ENCODE measurements around the gene MACROD1. TPM values are rescaled to one million over a fixed set of nuclear protein-coding genes. Genes with fewer than 3 reads are reported as not detected.

The MACROD1 gene
- total and polyA plus RNA-seq, 5 donors from 2014 or later, result 5.3 to 12.7 (median 6.5) TPM

DNA sequence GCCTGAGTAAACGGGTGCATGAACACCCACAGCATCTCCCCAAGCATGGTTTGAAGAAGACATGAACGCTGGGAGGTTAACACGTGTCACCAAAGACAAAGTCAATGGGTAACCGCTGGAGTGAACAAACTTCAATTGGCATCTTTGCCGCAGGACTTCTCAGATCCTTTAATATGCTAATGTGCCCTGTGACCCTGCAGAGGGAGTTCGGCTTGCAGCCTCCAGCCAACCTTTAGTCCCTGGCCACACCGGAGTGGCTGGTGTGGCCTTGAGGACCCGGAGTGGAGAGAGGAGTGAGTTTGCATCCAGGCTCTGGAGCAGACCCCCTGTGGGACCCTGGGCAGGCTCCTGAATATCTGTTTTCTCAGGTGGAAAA, 73.2 kb downstream of the MACROD1 start:
- DNase-seq, result no peak
- Histone ChIP-seq H3K36me3 (ENCODE audit: control insufficient read depth, insufficient read depth, low read length) (no peaks in the 10 kb centered on the region), H3K27ac (ENCODE audit: insufficient read depth, low read length, poor library complexity, severe bottlenecking) (no peak overlapping the region), H3K4me3 (ENCODE audit: low read depth, low read length) (no peak overlapping the region), H3K27me3 (ENCODE audit: control insufficient read depth, insufficient read depth, low read length) (no peaks in the 10 kb centered on the region), H3K9me3 (ENCODE audit: control insufficient read depth in 2 of 2, low read length in 2 of 2) (no peaks in the 10 kb centered on the region), H3K4me1 (ENCODE audit: control insufficient read depth, insufficient read depth, low read length, poor library complexity, severe bottlenecking) (no peaks in the 10 kb centered on the region)
- no peak overlapping the region for H3K27ac Mint-ChIP-seq
- H3K27me3 Mint-ChIP-seq, result no peaks in the 10 kb centered on the region
- ATAC-seq (ENCODE audit: low read depth in 2 of 2), result no peak
- H3K4me3 Mint-ChIP-seq, result no peak overlapping the region
- H3K9me3 Mint-ChIP-seq, result no peaks in the 10 kb centered on the region
- H3K4me1 Mint-ChIP-seq, result peaks cover 0 to 4% (median 0%) of the 10 kb centered on the region in 4 donors
- H3K36me3 Mint-ChIP-seq, result no peaks in the 10 kb centered on the region

DNA sequence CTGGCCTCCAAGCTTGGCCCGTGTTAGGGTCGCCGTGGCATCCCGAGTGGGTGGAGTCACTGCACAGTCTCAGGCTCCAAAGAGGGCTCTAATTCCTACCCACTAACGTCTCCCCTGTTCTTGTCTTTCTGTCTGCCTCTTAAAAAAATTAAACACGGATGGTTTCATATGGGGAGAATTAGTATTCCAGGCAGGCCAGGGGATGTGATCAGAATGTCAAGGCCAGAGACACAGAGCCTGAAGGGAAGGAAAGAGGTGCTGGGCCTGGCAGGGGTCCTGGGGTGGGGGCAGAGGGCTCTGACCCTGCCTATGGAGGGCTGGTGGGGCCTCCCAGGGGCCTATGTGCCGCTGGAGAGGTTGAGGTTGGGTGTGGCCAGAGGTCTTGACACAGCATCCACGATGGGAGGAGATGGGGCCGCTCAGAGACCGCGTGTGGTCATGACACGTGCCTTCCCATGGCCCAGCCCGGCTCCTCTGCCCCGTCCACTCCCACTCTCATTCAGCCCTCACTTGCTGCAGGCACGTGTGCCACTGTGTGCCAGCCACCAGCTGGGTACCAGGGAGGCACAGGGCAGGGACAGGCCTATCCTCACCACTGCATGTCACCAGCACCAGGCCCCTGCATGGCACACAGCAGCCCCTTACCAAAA, 73.7 kb downstream of the MACROD1 start:
- Histone ChIP-seq H3K4me3 (ENCODE audit: low read depth, low read length) (no peak overlapping the region), H3K4me1 (ENCODE audit: control insufficient read depth, insufficient read depth, low read length, poor library complexity, severe bottlenecking) (no peaks in the 10 kb centered on the region), H3K27me3 (ENCODE audit: control insufficient read depth, insufficient read depth, low read length) (no peaks in the 10 kb centered on the region), H3K36me3 (ENCODE audit: control insufficient read depth, insufficient read depth, low read length) (no peaks in the 10 kb centered on the region), H3K9me3 (ENCODE audit: control insufficient read depth in 2 of 2, low read length in 2 of 2) (no peaks in the 10 kb centered on the region), H3K27ac (ENCODE audit: insufficient read depth, low read length, poor library complexity, severe bottlenecking) (no peak overlapping the region)
- Mint-ChIP-seq H3K4me1 (peaks cover 0 to 4% (median 0%) of the 10 kb centered on the region in 4 donors), H3K4me3 (no peak overlapping the region), H3K9me3 (no peaks in the 10 kb centered on the region), H3K36me3 (no peaks in the 10 kb centered on the region), H3K27me3 (no peaks in the 10 kb centered on the region), H3K27ac (no peak overlapping the region)
- ATAC-seq (ENCODE audit: low read depth in 2 of 2), result no peak
- DNase-seq, result no peak

DNA sequence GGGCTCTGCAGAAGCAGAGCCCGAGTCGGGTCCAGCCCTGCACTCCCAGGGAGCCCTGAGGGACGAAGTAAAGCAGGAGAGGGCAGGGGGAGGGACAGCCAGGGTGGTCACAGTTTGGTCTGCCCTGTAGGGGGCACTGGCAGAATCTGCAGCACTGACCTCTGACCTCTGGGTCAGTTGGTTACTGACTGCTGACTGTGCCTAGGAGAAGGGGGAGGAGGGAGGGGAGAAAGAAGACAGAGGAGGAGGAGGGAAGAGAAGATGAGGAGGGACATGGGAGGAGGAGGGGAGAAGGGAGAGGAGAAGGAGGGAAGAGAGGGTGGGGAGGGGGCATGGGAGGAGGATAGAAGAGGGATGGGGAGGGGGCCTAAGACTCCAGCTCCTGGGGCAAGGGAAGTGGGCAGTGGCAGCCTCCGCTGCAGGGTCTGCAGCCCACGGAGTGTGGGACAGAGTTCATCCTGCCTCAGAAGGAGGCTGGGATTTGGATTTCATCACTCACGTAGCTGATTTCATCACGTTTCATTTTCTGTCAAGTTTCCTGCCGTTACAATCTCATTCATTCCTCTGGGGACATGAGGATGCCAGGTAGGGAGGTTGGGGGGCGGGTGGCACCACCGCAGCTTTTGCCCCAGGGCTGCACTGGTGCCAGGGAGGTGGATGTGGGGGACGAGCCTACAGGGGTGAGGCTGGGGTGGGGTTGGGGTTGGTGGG, 75.0 kb downstream of the MACROD1 start:
- Mint-ChIP-seq H3K4me1 (peaks cover 0 to 4% (median 0%) of the 10 kb centered on the region in 4 donors), H3K27ac (no peak overlapping the region), H3K36me3 (no peaks in the 10 kb centered on the region), H3K4me3 (no peak overlapping the region), H3K9me3 (no peaks in the 10 kb centered on the region), H3K27me3 (no peaks in the 10 kb centered on the region)
- ATAC-seq (ENCODE audit: low read depth in 2 of 2), result no peak
- no peak overlapping the region for H3K27ac ChIP-seq (ENCODE audit: insufficient read depth, low read length, poor library complexity, severe bottlenecking)
- H3K4me3 ChIP-seq (ENCODE audit: low read depth, low read length), result no peak overlapping the region
- no peaks in the 10 kb centered on the region for H3K27me3 ChIP-seq (ENCODE audit: control insufficient read depth, insufficient read depth, low read length)
- no peaks in the 10 kb centered on the region for H3K9me3 ChIP-seq (ENCODE audit: control insufficient read depth in 2 of 2, low read length in 2 of 2)
- DNase-seq, result no peak
- no peaks in the 10 kb centered on the region for H3K36me3 ChIP-seq (ENCODE audit: control insufficient read depth, insufficient read depth, low read length)
- H3K4me1 ChIP-seq (ENCODE audit: control insufficient read depth, insufficient read depth, low read length, poor library complexity, severe bottlenecking), result no peaks in the 10 kb centered on the region

DNA sequence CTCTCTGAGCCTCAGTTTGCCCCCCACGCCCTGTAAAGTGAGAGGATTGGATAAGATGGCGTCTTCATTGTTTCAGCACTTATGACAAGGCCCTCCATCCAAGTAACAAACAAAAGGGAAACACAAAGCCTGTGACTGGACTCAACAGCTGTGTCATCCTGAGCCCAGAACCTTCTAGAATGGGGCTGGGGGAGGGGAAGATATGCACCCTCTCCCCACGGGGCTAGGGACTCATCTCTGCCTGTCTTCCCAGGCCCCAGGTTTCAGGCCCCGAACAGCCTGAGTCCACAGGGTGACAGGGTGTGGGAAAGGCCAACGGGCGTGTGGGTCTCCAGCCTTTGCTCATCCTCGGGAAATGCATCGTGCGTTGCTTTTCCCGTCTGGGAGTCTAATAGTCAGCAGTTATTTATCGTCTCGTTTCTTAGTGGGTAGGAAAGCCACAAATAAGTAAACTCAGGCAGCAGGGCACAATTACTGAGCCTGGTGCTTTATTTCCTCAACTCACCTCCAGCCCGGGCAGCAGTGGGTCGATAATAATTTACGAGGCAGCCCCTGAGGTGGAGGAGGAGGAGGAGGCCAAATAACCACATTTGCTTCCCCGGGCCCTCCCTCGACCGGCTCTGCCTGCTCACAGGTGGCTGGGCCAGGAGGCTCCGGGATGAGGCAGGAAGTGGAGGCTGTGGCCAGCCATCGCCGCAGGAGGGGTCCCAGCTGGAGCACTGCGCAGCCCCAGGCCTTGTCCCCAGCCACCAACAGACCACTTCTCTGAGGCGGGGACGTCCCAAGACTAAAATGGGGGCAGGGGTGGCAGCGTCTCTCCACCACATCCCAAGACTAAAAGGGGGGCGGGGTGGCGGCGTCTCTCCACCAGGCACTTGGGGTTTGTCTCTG, 75.8 kb downstream of the MACROD1 start:
- H3K4me3 Mint-ChIP-seq, result no peak overlapping the region
- H3K4me1 Mint-ChIP-seq, result peaks cover 0 to 3% (median 0%) of the 10 kb centered on the region in 4 donors
- Histone ChIP-seq H3K4me3 (ENCODE audit: low read depth, low read length) (no peak overlapping the region), H3K9me3 (ENCODE audit: control insufficient read depth in 2 of 2, low read length in 2 of 2) (no peaks in the 10 kb centered on the region), H3K4me1 (ENCODE audit: control insufficient read depth, insufficient read depth, low read length, poor library complexity, severe bottlenecking) (no peaks in the 10 kb centered on the region), H3K27me3 (ENCODE audit: control insufficient read depth, insufficient read depth, low read length) (no peaks in the 10 kb centered on the region), H3K27ac (ENCODE audit: insufficient read depth, low read length, poor library complexity, severe bottlenecking) (no peak overlapping the region), H3K36me3 (ENCODE audit: control insufficient read depth, insufficient read depth, low read length) (no peaks in the 10 kb centered on the region)
- H3K9me3 Mint-ChIP-seq, result no peaks in the 10 kb centered on the region
- DNase-seq, result no peak
- no peaks in the 10 kb centered on the region for H3K36me3 Mint-ChIP-seq
- no peaks in the 10 kb centered on the region for H3K27me3 Mint-ChIP-seq
- no peak for ATAC-seq (ENCODE audit: low read depth in 2 of 2)
- no peak overlapping the region for H3K27ac Mint-ChIP-seq

DNA sequence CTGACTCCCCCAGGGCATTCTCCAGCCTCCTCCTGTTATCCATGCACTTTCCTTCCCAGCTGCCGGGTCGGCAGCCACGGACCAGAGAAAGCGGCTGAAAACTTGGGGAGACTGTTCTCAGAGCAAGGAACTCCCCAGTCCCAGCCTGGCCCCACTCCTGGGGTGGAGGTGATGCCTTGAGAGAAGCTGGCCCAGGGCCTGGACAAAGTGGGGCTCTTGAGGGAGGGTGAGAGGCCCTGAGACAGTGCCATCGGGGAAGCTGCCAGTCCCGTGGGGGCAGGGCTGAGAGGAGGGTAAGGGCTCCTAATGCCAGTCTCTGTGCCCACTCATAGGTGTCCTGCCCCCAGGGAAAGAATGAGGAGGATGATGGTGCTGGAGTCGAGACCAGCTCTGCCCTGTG, 76.4 kb downstream of the MACROD1 start:
- no peak overlapping the region for H3K4me3 ChIP-seq (ENCODE audit: low read depth, low read length)
- H3K9me3 Mint-ChIP-seq, result no peaks in the 10 kb centered on the region
- no peak for ATAC-seq (ENCODE audit: low read depth in 2 of 2)

DNA sequence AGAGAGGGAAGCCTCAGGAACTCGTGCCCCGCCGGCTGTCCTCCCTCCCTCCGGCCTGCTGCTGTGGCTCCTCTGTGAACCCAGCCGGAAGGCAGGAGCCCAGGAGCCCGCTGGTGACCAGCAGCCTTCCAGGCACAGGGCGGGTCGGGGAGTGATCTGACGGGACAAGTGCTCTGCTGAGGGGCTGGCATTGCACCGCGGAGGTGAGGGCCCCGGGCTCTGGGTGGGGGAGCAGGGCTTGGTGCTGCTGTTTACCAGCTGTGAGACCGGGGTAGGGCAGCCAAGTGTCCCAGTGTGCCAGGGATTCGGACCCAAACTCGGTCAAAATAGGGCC, 76.9 kb downstream of the MACROD1 start:
- Histone ChIP-seq H3K4me1 (ENCODE audit: control insufficient read depth, insufficient read depth, low read length, poor library complexity, severe bottlenecking) (no peaks in the 10 kb centered on the region), H3K27ac (ENCODE audit: insufficient read depth, low read length, poor library complexity, severe bottlenecking) (no peak overlapping the region), H3K36me3 (ENCODE audit: control insufficient read depth, insufficient read depth, low read length) (no peaks in the 10 kb centered on the region), H3K27me3 (ENCODE audit: control insufficient read depth, insufficient read depth, low read length) (no peaks in the 10 kb centered on the region), H3K9me3 (ENCODE audit: control insufficient read depth in 2 of 2, low read length in 2 of 2) (no peaks in the 10 kb centered on the region), H3K4me3 (ENCODE audit: low read depth, low read length) (no peak overlapping the region)
- no peak overlapping the region for H3K4me3 Mint-ChIP-seq
- no peak for ATAC-seq (ENCODE audit: low read depth in 2 of 2)
- no peaks in the 10 kb centered on the region for H3K4me1 Mint-ChIP-seq
- no peak for DNase-seq
- H3K9me3 Mint-ChIP-seq, result no peaks in the 10 kb centered on the region
- H3K27ac Mint-ChIP-seq, result peak overlapping the region in 1 of 3 donors; percentile 53
- H3K36me3 Mint-ChIP-seq, result no peaks in the 10 kb centered on the region
- H3K27me3 Mint-ChIP-seq, result no peaks in the 10 kb centered on the region

More for the DNA sequence above, 76.4 kb downstream of the MACROD1 start:
- H3K4me1 ChIP-seq (ENCODE audit: control insufficient read depth, insufficient read depth, low read length, poor library complexity, severe bottlenecking), result no peaks in the 10 kb centered on the region
- no peaks in the 10 kb centered on the region for H3K27me3 ChIP-seq (ENCODE audit: control insufficient read depth, insufficient read depth, low read length)
- Mint-ChIP-seq H3K27me3 (no peaks in the 10 kb centered on the region), H3K4me3 (no peak overlapping the region), H3K4me1 (no peaks in the 10 kb centered on the region), H3K36me3 (no peaks in the 10 kb centered on the region), H3K27ac (no peak overlapping the region)
- H3K27ac ChIP-seq (ENCODE audit: insufficient read depth, low read length, poor library complexity, severe bottlenecking), result no peak overlapping the region
- H3K36me3 ChIP-seq (ENCODE audit: control insufficient read depth, insufficient read depth, low read length), result no peaks in the 10 kb centered on the region
- DNase-seq, result no peak
- no peaks in the 10 kb centered on the region for H3K9me3 ChIP-seq (ENCODE audit: control insufficient read depth in 2 of 2, low read length in 2 of 2)

DNA sequence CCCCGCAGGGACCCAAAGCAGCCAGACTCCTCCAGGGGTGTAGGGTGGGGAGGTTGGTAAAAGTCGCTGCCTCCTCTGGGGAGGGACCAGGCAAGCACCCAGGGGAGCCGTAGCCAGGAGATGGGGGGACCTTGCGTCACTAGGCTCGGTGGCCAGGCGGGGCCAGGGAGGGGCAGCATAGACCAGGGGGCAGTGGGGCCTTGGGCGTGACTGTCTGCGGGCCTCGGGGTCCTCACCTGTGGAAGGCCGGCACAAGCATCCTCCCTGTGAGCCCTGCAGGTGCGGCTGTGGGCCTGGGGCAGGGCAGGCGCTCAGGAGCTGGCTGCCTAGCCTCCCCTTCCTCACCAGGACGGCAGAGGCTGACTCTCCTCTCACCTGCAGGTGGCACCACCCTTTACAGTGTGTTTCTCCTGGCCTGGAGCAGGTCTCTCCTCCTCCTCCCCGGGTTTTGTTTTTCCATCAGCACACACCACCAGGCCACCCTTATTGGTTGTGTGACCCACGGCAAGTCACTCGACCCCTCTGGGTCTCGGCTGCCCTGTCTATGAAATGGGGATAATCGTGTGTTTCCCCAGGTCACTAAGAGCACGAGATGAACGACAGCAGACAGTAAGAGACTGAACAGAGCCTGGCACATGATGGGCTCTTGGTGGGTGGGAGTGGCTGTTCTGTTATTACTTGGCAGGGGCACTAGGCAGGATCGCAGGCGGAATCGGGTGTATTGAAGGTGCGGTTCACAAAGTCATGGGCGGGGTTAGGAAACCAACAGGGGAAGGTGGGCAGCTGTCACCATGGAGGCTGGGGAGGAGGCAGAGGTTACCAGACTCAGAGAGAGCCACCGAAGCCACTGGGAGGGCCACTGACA, 77.5 kb downstream of the MACROD1 start:
- H3K27ac ChIP-seq (ENCODE audit: insufficient read depth, low read length, poor library complexity, severe bottlenecking), result no peak overlapping the region
- H3K27ac Mint-ChIP-seq, result peak overlapping the region in 2 of 3 donors; percentile 53 to 89

More for the DNA sequence above, 77.5 kb downstream of the MACROD1 start:
- Mint-ChIP-seq H3K9me3 (no peaks in the 10 kb centered on the region), H3K4me3 (no peak overlapping the region), H3K27me3 (no peaks in the 10 kb centered on the region), H3K4me1 (no peaks in the 10 kb centered on the region), H3K36me3 (no peaks in the 10 kb centered on the region)
- Histone ChIP-seq H3K4me1 (ENCODE audit: control insufficient read depth, insufficient read depth, low read length, poor library complexity, severe bottlenecking) (no peaks in the 10 kb centered on the region), H3K4me3 (ENCODE audit: low read depth, low read length) (no peak overlapping the region), H3K36me3 (ENCODE audit: control insufficient read depth, insufficient read depth, low read length) (no peaks in the 10 kb centered on the region), H3K9me3 (ENCODE audit: control insufficient read depth in 2 of 2, low read length in 2 of 2) (no peaks in the 10 kb centered on the region), H3K27me3 (ENCODE audit: control insufficient read depth, insufficient read depth, low read length) (no peaks in the 10 kb centered on the region)
- DNase-seq, result no peak
- ATAC-seq (ENCODE audit: low read depth in 2 of 2), result no peak

All from CD4-positive, CD25-positive, alpha-beta regulatory T cell (primary cell).